Skin of body (tissue), 2 donors: ENCODE measurements around the gene ZNF587B. TPM values are rescaled to one million over a fixed set of nuclear protein-coding genes. Genes with fewer than 3 reads are reported as not detected.
"Not testable (repeated sequence)": the region's sequence is repeated elsewhere in the genome, so short reads cannot be mapped to it uniquely, and the experiment has no call there.

Source experiments
- DNase-seq: peaks from one replicate; lab custom pipeline; 2025; lab: John Stamatoyannopoulos, UW
- total RNA-seq: library from RNA; depleted of rRNA; stranded (reverse); fragments of >200 nt; gene quantifications from one replicate; pipeline ENCODE4 v1.2.3, GENCODE V29; 2014

ZNF587B gene
- 18.3 TPM for total RNA-seq

DNA sequence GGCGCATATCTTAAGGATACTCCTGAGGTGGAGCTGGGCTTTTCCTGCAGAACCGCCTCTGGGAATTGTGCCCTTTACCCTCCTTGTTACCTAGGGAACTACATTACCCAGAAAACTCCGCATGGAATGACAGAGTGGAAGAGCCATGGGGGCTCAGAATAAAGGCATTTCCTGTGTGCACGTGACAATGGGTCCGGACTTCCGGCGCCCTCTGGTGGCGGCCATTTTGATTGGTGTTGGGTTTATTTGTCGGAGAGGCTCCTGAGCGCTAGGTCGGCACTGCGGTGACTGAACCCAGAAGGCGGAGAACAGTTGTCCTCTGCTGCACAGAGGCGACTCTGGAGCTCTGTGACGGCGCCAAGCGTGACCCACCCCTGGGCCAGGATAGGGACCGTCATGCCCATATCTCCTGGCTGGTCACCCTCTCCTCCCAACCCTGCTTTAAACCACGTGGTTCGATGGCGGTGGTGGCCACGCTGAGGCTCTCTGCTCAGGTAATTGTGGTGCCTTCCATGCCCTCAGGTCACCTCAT is at the start of gene ZNF587B:
TSS of gene ZNF587B (plus strand) at position 229 of the 532 bp plus-strand sequence. CDS start at position 459, 230 bp downstream.
- DNase-seq: peak; percentile 27

DNA sequence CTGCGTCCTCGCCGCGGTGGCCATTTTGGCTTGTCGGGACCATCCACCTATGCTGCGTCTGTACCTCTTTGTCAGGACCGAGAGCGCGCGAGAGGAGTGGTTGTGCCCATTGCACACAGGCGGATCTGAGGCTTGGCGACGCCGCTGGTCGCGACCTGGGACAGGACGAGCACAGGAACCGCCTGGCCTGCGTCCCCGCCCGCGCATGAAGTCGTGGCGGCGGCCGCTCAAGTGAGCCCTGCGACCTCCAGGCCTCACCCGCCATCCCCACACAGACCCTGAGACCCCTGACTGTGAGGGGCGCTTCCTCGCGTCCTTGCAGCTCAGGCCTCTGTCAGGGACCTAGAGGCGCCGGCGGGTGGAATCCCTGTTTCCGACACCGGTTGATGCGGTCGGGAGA is 43.8 kb upstream of the ZNF587B start:
- DNase-seq: no peak

GRCh38 chr19:57786906-57787305 is 43.2 kb upstream of the ZNF587B start:
- no peak for DNase-seq

DNA sequence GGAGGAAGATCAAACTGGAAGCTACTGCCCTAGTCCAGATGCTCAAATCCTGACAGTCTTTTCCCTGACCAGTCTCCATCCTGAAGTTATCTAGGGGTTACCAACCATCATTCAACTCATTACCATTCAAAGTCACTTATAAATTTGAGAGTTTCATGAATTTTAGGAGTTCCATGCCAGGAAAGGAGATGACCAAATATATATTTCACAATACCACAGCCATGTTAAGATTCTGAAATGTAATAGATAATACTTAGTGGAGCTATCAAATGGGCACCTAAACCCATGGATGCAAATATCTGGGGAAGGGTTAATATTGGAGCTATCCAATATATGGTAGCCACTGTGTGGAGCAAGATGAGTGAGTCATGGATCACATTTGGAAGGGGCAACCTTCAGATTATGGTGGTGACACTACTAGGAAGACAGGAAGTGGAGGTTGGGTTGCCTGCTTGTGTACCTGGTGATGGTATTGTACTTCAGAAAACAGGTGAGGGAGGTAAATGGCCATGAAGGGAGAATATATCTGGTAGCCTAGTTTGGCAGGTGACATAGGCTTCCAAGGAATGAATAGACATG is 41.9 kb upstream of the ZNF587B start:
- no peak for DNase-seq

DNA sequence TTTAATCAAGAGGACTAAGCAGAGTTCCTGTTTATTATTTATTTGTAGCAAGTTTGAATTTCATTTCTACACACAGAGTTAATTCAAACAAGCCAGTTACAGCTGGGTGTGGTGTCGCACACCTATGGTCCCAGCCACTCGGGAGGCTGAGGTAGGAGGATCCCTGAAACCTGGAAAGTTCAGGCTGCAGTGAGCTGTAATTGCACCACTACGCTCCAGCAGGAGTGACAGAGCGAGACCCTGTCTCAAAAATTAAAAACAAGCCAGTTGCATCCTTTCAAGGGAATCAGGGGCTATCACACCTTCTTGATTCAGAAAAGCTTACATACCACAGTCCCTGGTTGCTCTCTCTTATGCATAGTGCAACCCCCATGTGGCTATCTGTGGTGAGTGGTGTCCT is 40.8 kb upstream of the ZNF587B start:
- no peak for DNase-seq

GRCh38 chr19:57796580-57796979 is 33.5 kb upstream of the ZNF587B start:
- DNase-seq: not testable (repeated sequence)

DNA sequence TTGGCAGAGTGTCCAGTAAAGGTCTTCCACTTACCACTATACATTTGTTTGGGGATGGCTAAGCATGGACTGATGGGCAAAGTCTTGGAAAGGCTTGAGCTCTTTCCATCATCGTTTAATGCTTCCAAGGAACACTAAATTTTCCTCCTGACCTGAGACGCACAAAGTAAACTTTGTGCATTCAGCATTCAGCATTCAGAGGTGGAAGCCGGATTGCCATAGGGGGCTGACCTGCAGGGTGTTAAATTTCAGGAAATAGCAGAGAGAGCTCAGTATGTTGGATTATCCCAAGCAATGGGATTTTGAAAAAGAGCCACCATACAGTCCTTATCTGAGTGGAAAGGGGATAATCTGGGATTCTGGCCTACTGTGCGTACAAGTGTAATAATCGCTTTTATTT is 29.4 kb upstream of the ZNF587B start:
- no peak for DNase-seq

DNA sequence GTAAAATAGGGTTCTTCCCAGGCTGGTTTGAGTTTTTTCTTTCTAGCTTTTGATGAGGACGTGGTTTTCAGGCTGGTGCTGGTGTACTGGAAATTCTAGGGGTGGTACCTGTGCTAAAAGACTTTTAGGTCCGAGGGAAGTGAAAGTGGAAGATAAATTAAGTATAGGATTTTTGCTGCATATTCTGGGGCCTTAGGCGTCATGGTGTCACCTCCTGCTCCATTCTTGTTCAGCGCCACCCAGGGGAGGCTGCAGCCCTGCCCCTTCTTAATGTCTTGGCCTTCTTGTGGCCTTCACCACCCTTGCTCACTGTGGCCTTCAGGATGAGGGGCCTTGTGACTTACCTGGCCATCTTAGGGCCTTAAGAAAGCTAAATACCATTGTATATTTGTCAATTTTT is 27.8 kb upstream of the ZNF587B start:
- no peak for DNase-seq

GRCh38 chr19:57803265-57803593 is 26.9 kb upstream of the ZNF587B start:
- peak; percentile 23 for DNase-seq

DNA sequence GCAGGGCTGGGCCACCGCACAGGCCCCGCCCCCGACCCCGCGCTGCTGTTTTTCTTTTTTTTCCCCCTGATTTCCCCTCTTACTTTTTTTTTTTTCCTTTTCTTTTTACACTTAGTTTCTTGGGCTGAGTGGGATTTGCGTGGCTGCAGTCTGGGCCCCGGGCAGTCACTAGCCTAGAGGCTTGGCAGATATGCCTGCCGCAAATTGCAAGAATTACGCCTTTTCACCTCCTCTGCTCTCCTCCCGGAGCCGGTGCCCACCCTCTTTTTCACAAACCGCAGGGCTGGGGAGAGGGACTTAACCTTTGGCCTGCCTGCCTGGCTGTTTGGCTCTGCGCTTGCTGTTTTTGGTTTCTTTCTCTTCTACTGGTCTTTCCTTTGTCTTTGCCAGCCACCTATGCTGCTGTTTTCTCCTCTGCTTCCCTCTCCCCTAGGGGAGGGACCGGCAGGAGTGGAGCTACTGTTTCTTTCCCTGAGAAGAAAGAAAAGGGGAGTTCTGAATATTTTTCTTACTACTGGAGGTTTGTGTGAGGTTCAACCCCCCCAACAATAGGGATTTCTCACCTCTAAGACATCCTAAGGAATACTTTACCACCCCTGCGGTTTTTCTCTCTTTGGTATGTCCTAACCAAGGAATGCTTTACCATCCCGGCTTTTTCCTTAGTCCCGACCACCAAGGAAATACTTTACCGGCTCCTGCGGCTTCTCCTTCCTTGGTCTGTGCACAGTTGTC is 26.3 kb upstream of the ZNF587B start:
- DNase-seq: no peak

- no peak for DNase-seq
Observed at GRCh38 chr19:57807541-57807940, 22.6 kb upstream of the ZNF587B start.

GRCh38 chr19:57810410-57811295 is 19.4 kb upstream of the ZNF587B start:
- DNase-seq: not testable (repeated sequence)

GRCh38 chr19:57812226-57812625 is 17.9 kb upstream of the ZNF587B start:
- DNase-seq: no peak

DNA sequence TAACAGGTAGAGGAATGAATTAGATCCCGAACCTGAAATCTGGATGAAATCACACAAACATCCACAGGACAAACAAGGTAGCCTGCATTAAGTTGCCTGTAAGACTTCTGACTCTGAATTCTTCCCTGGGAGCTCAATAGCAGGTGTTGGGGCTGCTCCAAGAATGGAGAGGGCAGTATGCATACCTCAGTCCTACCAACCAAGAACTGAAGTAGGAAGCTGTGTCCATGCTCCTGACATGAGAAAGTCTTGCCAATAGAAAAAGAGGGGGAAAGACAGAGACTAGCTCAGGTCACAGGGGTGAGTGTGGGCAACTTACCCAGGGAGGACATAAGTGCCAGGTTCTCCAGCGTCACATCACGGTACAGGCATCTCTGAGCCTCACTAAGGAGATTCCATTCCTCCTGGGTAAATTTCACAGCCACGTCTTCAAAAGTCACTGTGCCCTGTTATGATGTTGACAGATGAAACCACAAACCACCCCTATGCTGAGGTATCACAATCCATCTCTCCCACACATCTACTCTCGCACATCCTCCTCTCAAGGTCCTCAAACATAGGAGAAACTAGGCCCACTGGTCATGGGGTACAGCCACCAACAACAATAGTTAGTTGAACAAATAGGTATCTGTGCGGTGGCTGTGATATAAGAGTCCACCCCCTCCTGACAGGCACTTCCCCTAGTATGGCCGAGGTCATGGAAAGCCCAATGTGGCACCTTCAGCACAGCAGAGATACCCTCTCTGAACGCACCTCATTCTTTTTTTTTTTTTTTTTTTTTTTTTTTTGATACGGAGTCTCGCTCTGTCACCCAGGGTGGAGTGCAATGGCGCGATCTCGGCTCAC is 16.9 kb upstream of the ZNF587B start:
- not testable (repeated sequence) for DNase-seq

- no peak for DNase-seq
Observed at GRCh38 chr19:57813919-57814504, 16.1 kb upstream of the ZNF587B start.

- peak; percentile 91 for DNase-seq
Observed at GRCh38 chr19:57814505-57815246, 15.4 kb upstream of the ZNF587B start, which contains the start of gene ZNF552. Gene ZNF552, minus strand, starts transcription at chr19:57814913. Its CDS starts 170 bp downstream, at chr19:57814743.

DNA sequence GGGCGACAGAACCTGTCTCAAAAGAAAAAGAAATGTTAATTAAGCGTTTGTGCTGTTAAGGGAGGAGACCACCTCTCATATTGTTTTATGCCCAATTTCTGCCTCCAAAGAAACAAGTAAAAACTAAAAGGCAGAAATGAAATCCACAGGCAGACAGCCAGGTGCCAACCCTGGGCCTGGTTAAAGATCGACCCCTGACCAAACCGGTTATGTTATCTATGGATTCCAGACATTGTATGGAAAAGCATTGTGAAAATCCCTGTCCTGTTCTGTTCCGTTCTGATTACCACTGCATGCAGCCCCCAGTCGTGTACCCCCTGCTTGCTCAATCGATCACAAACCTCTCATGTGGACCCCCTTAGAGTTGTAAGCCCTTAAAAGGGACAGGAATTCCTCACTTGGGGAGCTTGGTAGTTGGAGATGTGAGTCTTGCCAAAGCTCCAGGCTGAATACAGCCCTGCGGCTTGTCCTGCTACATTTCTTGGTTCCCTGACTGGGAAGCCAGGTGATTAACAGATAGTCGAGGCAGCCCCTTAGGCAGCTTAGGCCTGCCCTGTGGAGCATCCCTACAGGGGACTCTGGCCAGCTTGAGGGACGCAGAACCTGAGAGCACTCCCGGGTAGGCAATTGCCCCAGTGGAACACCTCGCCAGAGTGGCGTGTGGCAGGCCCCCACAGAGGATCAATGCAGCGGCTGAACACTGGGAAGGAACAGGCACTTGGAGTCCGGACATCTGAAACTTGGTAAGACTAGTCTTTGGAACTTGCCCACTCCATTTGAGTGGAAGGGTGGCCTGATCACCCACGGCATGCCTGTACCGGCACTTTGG is 14.6 kb upstream of the ZNF587B start:
- DNase-seq: no peak

- no peak for DNase-seq
Observed at GRCh38 chr19:57816652-57817051, 13.4 kb upstream of the ZNF587B start.

DNA sequence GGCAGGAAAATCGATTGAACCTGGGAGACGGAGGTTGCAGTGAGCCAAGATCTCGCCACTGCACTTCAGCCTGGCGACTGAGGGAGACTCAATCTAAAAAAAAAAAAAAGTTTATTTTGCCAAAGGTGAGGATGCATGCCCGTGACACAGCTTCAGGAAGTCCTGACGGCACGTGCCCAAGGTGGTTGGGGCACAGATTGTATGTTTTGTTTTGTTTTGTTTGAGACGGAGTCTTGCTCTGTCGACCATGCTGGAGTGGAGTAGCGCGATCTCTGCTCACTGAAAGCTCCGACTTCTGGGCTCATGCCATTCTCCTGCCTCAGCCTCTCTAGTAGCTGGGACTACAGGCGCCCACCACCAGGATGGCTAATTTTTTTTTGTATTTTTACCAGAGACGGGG is 12.1 kb upstream of the ZNF587B start:
- DNase-seq: no peak
